ENCODE measurements around the gene SPTLC3. TPM values are rescaled to one million over a fixed set of nuclear protein-coding genes. Genes with fewer than 3 reads are reported as not detected.

SPTLC3 gene
- total RNA-seq, 1 experiment from 2014 or later = 37.4 TPM

- peak; percentile 27 for DNase-seq (ENCODE audit: low read depth)
Observed at GRCh38 chr20:13183005-13183404, 174.2 kb downstream of the SPTLC3 start.

DNA sequence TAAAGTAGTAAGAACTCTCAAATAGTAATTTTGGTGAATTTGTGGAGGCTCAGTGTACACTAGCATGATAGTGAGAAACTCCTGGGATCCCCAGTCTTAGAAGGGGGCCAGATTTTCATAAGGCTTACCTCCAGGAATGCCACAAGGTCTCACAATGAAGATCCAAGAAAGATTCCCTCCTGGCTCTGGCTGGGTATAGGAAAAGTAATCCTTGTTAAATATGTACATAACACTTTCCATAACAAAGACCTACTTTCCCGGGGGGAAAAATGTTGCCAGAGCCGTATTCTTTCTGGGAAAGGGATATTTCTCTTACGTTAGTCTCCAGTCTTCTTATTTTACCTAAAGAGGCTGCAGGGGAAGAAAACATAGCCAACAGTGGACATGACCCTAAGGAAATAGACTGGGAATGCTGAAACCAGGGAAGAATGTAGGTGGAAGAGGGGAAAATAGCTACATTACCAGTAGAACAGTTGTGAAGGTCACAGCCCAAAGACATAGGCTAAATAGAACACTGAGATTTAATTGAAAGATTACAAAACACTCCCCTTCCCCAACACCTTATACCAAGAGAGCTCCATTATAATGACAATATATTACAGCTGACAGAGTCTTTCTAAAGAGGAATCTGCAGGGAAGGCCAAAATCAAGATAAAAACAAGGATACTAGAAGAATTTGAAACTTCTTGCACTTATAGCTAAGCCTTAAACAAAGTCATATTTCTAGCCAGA is 177.4 kb downstream of the SPTLC3 start:
- DNase-seq (ENCODE audit: low read depth) = no peak

DNA sequence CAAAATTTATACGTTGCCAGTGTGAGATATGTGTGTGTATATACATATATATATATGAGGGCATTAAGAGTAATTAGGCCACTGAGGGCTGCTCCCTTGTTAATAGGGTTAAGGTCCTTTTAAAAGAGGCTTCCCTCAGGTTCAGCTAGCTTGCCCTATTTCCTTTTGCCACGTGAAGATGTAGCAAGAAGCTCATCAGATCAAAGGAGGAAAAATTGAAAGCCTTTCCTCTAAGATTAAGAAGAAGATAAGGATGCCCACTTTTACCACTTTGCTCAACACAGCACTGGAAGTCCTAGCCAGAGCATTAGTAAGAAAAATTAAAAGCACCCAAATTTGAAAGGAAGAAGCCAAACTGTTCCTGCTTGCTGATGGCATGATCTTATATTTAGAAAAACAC is 179.1 kb downstream of the SPTLC3 start:
- DNase-seq (ENCODE audit: low read depth) = no peak

DNA sequence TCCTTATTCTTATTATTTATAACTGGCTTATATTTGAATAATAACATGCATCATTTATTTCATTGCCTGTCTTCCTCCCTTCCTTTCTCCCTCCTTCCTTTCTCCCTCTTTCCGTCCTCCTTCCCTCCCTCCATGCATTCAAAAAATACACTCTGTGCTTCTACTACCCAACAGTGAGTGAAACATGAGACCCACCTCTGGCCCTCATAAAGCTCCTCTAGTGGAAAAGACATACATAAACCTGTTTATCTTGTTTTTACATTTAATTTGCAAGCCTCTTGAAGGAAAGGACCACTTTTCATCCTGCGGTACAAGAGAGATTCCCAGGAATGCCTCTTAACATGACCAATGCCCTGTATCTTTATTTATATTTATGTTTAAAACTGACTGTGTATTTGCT is 190.5 kb downstream of the SPTLC3 start:
- no peak for DNase-seq (ENCODE audit: low read depth)

DNA sequence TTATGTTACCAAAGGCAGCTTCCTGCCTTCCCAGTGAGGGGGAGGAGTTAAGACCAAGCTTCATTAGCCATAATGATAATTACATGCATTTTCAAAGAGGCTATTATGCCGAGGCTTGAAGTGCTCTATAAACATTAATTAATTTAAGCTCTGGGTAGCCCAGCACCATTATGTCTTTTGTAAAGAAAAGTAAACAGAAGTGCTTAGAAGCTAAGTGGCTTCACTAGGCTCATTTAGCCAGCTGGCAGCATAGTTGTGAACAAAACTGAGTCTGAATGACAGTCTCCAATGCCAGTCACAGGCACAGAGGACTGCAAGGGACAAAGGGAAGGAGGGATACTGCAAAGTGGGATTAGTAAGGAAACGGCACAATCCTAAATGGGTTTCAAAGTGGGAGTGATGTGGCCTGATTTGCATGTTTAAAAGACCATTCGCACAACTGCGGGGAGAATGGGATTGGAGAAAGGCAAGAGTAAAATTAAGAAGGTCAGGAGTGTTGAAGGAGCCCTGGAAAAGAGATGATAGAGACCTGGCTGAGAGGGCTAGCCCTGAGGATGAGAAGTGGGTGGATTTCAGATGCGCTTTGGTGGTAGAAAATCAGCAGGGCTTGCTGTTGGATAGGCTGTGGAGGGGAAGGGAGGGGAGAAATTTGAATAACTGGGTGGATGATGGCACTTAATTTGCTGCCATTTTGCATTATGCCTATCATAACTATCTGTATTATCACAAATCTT is 192.2 kb downstream of the SPTLC3 start:
- DNase-seq (ENCODE audit: low read depth) = no peak

GRCh38 chr20:13202565-13202964 is 193.8 kb downstream of the SPTLC3 start:
- DNase-seq (ENCODE audit: low read depth) = no peak

- DNase-seq (ENCODE audit: low read depth) = no peak
Observed at GRCh38 chr20:13205425-13205824, 196.7 kb downstream of the SPTLC3 start.

DNA sequence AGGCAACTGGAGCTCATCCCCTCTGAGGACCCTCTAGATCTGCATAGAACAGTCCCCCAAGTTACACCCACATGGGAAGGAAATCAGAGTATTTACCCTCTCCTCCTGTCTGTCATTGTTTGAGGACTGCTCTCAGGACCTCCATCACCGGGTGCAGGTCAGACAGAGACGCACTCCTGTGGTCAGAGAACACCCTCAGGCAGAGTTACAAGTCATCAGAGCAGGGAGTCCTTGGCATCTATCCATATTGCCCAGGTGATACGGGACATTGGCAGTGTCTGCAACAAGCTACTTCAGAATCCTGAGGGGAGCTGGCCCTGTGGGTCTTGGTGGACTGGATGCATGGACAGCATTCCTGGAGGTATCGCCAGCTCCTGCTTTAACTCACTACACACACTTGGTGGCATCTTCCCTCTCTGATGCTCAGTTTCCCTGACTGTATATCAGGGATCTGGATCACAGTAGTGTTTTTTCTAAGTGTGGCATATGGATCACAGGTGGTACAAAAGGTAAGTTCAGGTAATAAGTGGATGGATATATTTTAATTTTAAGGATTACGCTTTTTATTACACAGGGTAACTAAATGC is 197.2 kb downstream of the SPTLC3 start:
- no peak for DNase-seq (ENCODE audit: low read depth)

DNA sequence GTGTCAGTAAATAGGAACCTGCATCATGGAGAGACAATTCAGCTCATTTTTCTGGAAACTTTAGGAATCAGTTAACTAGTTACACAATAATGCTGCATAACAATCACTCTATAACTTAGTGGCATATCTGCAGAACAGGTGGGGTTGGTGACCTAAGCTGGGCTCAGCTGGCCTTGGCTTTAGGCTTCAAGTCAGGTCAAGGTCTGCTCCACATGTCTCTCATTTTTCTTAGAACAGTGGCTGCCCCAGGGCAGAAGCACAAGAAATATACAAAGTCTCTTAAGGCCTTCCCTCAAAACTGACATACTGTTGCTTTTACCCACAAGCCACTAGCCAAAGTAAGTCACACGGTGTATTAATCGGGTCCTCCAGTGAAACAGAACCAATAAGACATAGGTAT is 198.2 kb downstream of the SPTLC3 start:
- DNase-seq (ENCODE audit: low read depth) = no peak

- DNase-seq (ENCODE audit: low read depth) = no peak
Observed at GRCh38 chr20:13211956-13212618, 203.3 kb downstream of the SPTLC3 start.

DNA sequence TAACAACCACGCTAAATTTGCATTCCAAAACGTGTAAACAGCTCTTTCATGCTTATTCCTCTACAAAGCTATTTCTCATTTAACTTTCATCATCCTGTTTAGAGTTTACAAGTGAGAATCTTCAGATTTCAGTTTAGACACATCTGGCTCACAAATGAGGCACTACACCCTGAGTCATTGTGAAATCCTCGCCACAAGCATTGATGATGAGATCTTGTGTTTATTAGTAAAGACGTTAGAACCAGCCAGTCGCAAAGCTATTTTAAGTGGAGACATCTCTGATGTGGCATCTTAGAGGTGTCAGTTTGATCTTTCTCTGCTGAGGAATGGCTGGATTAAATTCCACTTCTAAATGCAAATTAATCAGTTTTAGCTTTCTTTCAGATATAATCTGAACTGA is 204.0 kb downstream of the SPTLC3 start:
- peak; percentile 20 for DNase-seq (ENCODE audit: low read depth)

DNA sequence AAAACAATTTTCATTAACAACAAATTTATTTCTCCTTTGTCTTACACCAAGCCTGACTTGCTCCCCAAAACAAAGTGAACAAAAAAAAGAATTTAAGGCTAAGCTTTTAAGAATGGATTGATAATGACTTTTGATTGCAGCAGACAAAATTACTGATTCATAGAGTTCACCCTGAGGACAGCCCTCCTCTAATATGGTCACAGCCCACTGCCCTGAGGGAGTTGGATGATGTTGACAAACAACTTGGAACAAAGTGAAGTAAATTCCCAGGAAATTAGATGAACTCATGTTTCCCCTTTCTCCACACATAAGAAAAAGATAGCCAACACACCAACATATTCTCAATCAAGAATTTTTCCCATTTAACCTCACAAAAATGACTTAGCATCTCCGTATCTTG is 204.6 kb downstream of the SPTLC3 start:
- DNase-seq (ENCODE audit: low read depth) = no peak

GRCh38 chr20:13216533-13216932 is 207.8 kb downstream of the SPTLC3 start:
- DNase-seq (ENCODE audit: low read depth) = no peak

Other genes with a start within 250 kb of the SPTLC3 start
- gene ISM1, start 212.3 kb downstream of the SPTLC3 start, total RNA-seq (2014; rRNA removed) = 0.06 and 0.11 TPM in 2 replicates